HepG2 (cell line): Measurements from ENCODE around the gene CADM1. TPM values are rescaled to one million over a fixed set of nuclear protein-coding genes. Genes with fewer than 3 reads are reported as not detected.

Source experiments
- ATAC-seq: fragments of 200-7000 bp; cut with Tn5 transposase; 3 replicates; pipeline ENCODE4 v1.9.1; 2020; ENCODE audit warnings: mild to moderate bottlenecking, moderate library complexity
- BruUV-seq: library from RNA; stranded (reverse); fragments of 400-500 nt; replicated peaks from 2 replicates; lab custom pipeline; 2021; lab: Mats Ljungman, UMichigan
- CTCF ChIA-PET: fragments of 300-600 bp; formaldehyde crosslinking; extraction: SDS; loops from one replicate; lab custom pipeline; 2021; ENCODE audit warnings: low total read pairs, inconsistent platforms, low intra/inter-chr PET ratio; lab: Yijun Ruan, JAX
- POLR2A ChIA-PET: fragments of 350-600 bp; sonication (Branson Sonifier 250); formaldehyde crosslinking; loops from one replicate; lab custom pipeline; 2020; ENCODE audit warnings: antibody characterized with exemption, inconsistent platforms; lab: Yijun Ruan, JAX
- DNase-seq: peaks from one replicate; pipeline ENCODE4 v3.0.0-alpha.2; 2015; ENCODE audit warnings: low spot score
- FAIRE-seq: peaks from 3 replicates; lab custom pipeline; 2011; peaks lifted over from hg19 to GRCh38; lab: Jason Lieb, UNC
- H2AFZ ChIP-seq: one replicate; pipeline ENCODE4 v1.6.1; 2011; ENCODE audit warnings: low read length, inconsistent platforms
- H3K27ac ChIP-seq: fragments of 300-600 bp; 3 replicates; pipeline ENCODE4 v1.8.0; 2011; ENCODE audit warnings: mixed run types, mild to moderate bottlenecking, mixed read lengths, low read length, inconsistent platforms; ENCODE audit not compliant: insufficient read depth; ENCODE audit errors: extremely low read length
- H3K27me3 ChIP-seq, 2 experiments: fragments of 200-600 bp in 1 of 2; 2 replicates in 1 of 2; 3 replicates in 1 of 2; pipeline versions ENCODE4 v1.6.0 to v1.8.0; 2011; ENCODE audit warnings: low read length in 2 of 2, mild to moderate bottlenecking in 2 of 2, moderate library complexity in 2 of 2, inconsistent platforms in 1 of 2; ENCODE audit not compliant: insufficient read depth in 2 of 2, control insufficient read depth in 1 of 2
- H3K36me3 ChIP-seq, 2 experiments: fragments of 200-600 bp in 1 of 2; replicated peaks in 1 of 2; 2 replicates in 1 of 2; 3 replicates in 1 of 2; pipeline versions ENCODE4 v1.5.1 to v1.8.0; 2011; ENCODE audit warnings: low read length in 2 of 2, inconsistent platforms in 1 of 2; ENCODE audit not compliant: insufficient read depth in 2 of 2, control insufficient read depth in 1 of 2
- H3K4me1 ChIP-seq: 2 replicates; pipeline ENCODE4 v1.5.1; 2012; ENCODE audit warnings: low read length, inconsistent platforms; ENCODE audit not compliant: insufficient read depth
- H3K4me2 ChIP-seq: 2 replicates; pipeline ENCODE4 v1.6.0; 2011; ENCODE audit warnings: low read depth, low read length, inconsistent platforms
- H3K4me3 ChIP-seq, 3 experiments: fragments of 200-600 bp in 1 of 3; sonication (generic), shearing (Covaris generic) in 1 of 3; replicated peaks in 1 of 3; 2 replicates each; pipeline ENCODE4 v1.5.1; 2011 to 2016; ENCODE audit warnings: low read length in 3 of 3, inconsistent platforms in 2 of 3, low read depth in 2 of 3, mild to moderate bottlenecking in 2 of 3, control low read depth in 1 of 3, mixed read lengths in 1 of 3; ENCODE audit not compliant: insufficient read depth in 1 of 3
- H3K79me2 ChIP-seq: one replicate; pipeline ENCODE4 v1.6.1; 2011; ENCODE audit warnings: low read length, inconsistent platforms; ENCODE audit not compliant: insufficient read depth
- H3K9ac ChIP-seq: 2 replicates; pipeline ENCODE4 v1.6.0; 2011; ENCODE audit warnings: mild to moderate bottlenecking, low read depth, low read length, inconsistent platforms; ENCODE audit not compliant: insufficient read depth
- H3K9me3 ChIP-seq: 2 replicates; pipeline ENCODE4 v1.5.1; 2012; ENCODE audit warnings: mild to moderate bottlenecking, low read length
- H4K20me1 ChIP-seq: 2 replicates; pipeline ENCODE4 v1.6.0; 2011; ENCODE audit warnings: inconsistent platforms, mild to moderate bottlenecking, low read length, moderate library complexity; ENCODE audit not compliant: insufficient read depth
- ESRRA ChIP-seq: sonication (generic); formaldehyde crosslinking; IDR thresholded peaks from 2 replicates; pipeline ENCODE4 v1.5.1; 2020; ENCODE audit warnings: mild to moderate bottlenecking, low read depth, missing genetic modification reagents
- HMG20A ChIP-seq: IDR thresholded peaks from 2 replicates; pipeline ENCODE4 v1.6.1; 2016; ENCODE audit warnings: borderline replicate concordance
- JUN ChIP-seq: sonication (generic); formaldehyde crosslinking; IDR thresholded peaks from 2 replicates; pipeline ENCODE4 v1.4.0; 2020; ENCODE audit warnings: mild to moderate bottlenecking, missing genetic modification reagents
- KDM2A ChIP-seq: sonication (generic); formaldehyde crosslinking; IDR thresholded peaks from 2 replicates; pipeline ENCODE4 v1.4.0; 2020; ENCODE audit warnings: low read depth, missing genetic modification reagents, borderline replicate concordance
- NFIC ChIP-seq: IDR thresholded peaks from 2 replicates; pipeline ENCODE4 v1.6.1; 2012; ENCODE audit warnings: mild to moderate bottlenecking, low read length, inconsistent platforms
- NR2F1 ChIP-seq, 2 experiments: fragments of 450-650 bp in 1 of 2; formaldehyde crosslinking in 1 of 2; IDR thresholded peaks; 2 replicates each; pipeline versions ENCODE4 v1.5.0 to v1.6.1; 2016 to 2020; ENCODE audit warnings: mild to moderate bottlenecking in 1 of 2, missing compliant biosample characterization in 1 of 2, missing genetic modification reagents in 1 of 2, moderate library complexity in 1 of 2
- NR2F6 ChIP-seq, 2 experiments: IDR thresholded peaks; 2 replicates each; pipeline ENCODE4 v1.6.1; 2016; ENCODE audit warnings: antibody characterized with exemption in 1 of 2, mild to moderate bottlenecking in 1 of 2
- POGZ ChIP-seq: sonication (generic); formaldehyde crosslinking; IDR thresholded peaks from 2 replicates; pipeline ENCODE4 v1.4.0; 2020; ENCODE audit warnings: mild to moderate bottlenecking, missing genetic modification reagents
- REL ChIP-seq: sonication (generic); formaldehyde crosslinking; conservative IDR thresholded peaks from 2 replicates; pipeline ENCODE4 v1.8.0; 2022; ENCODE audit warnings: mild to moderate bottlenecking, missing genetic modification reagents, moderate library complexity
- SALL1 ChIP-seq: sonication (generic); formaldehyde crosslinking; IDR thresholded peaks from 2 replicates; pipeline ENCODE4 v1.8.0; 2022; ENCODE audit warnings: mild to moderate bottlenecking, missing genetic modification reagents
- SOX5 ChIP-seq: IDR thresholded peaks from 2 replicates; pipeline ENCODE4 v1.6.1; 2016; ENCODE audit warnings: borderline replicate concordance
- ZBTB38 ChIP-seq: sonication (generic); formaldehyde crosslinking; IDR thresholded peaks from 2 replicates; pipeline ENCODE4 v1.5.1; 2020; ENCODE audit warnings: mild to moderate bottlenecking, missing genetic modification reagents
- ZMYM3 ChIP-seq: sonication (generic); formaldehyde crosslinking; IDR thresholded peaks from 2 replicates; pipeline ENCODE4 v1.5.1; 2020; ENCODE audit warnings: mild to moderate bottlenecking, missing genetic modification reagents
- ZNF501 ChIP-seq: sonication (generic); formaldehyde crosslinking; IDR thresholded peaks from 2 replicates; pipeline ENCODE4 v1.5.1; 2020; ENCODE audit warnings: mild to moderate bottlenecking, moderate library complexity, missing genetic modification reagents
- ZNF629 ChIP-seq: sonication (generic); formaldehyde crosslinking; conservative IDR thresholded peaks from 2 replicates; pipeline ENCODE4 v1.5.0; 2020; ENCODE audit warnings: missing genetic modification reagents
- ZSCAN21 ChIP-seq: sonication (generic); formaldehyde crosslinking; IDR thresholded peaks from 2 replicates; pipeline ENCODE4 v1.8.0; 2022; ENCODE audit warnings: mild to moderate bottlenecking, missing genetic modification reagents, moderate library complexity, borderline replicate concordance
- WGBS: methylation state at CpG from one replicate; pipeline ENCODE4 v1.1.6; 2017; ENCODE audit warnings: low lambda C conversion rate; 5-methylcytosine and 5-hydroxymethylcytosine counted together
- in situ Hi-C: cut with HindIII; loops from 2 replicates; pipeline ENCODE4 v1.10.0; 2017; ENCODE audit warnings: low pct_unique_long_range_greater_than_20kb; ENCODE audit not compliant: extremely low pct_ligation_motif_present
- intact Hi-C: fragments of 100-400 bp; cut with micrococcal nuclease; formaldehyde crosslinking; loops from one replicate; pipeline ENCODE4 v1.10.0; 2022; ENCODE audit not compliant: unreplicated experiment
- polyA plus RNA-seq, 8 experiments: library from polyadenylated mRNA; depleted of rRNA in 3 of 8; stranded (reverse) in 7 of 8; unstranded in 1 of 8; fragments of >200 nt; fragmentation: Illumina TruSeq in 4 of 8; extraction: Trizol in 4 of 8; gene quantifications; 2 replicates each; pipeline versions ENCODE4 v1.2.1 to v1.2.3, GENCODE V29; 2011 to 2016; ENCODE audit warnings: low read depth in 4 of 8, missing spikeins in 1 of 8, mixed read lengths in 1 of 8; ENCODE audit not compliant: insufficient read depth in 1 of 8
- total RNA-seq, 5 experiments: library from RNA; depleted of rRNA; stranded (reverse); fragments of >200 nt; fragmentation: Illumina TruSeq; extraction: Trizol; gene quantifications; 2 replicates each; pipeline ENCODE4 v1.2.3, GENCODE V29; 2016; ENCODE audit warnings: low read depth in 1 of 5
- TF ChIP-seq, protein P1 (sequence below): sonication (generic); formaldehyde crosslinking; IDR thresholded peaks from 2 replicates; pipeline ENCODE4 v1.4.0; 2020; ENCODE audit warnings: missing genetic modification reagents
- TF ChIP-seq, protein P2 (sequence below): sonication (generic); formaldehyde crosslinking; conservative IDR thresholded peaks from 2 replicates; pipeline ENCODE4 v1.4.0; 2020; ENCODE audit warnings: mild to moderate bottlenecking, missing genetic modification reagents, moderate library complexity

CADM1 gene
- total and polyA plus RNA-seq, 2 of the 13 experiments (the other 11 are each of a cell fraction or from before 2014, with no cell fraction given): 71.3 to 122 TPM

GRCh38 chr11:115552773-115553438 is 48.7 kb upstream of the CADM1 start:
- Histone ChIP-seq H3K4me3 (0 out of 6 replicates have a peak overlapping the region, but pooled peaks of 1 of the 3 experiments have one; percentile 7), H3K27me3 (no peaks in the 10 kb centered on the region), H2AFZ (no peak overlapping the region), H3K27ac (peak overlapping the region; percentile 10), H3K9ac (no peak overlapping the region), H3K9me3 (no peaks in the 10 kb centered on the region), H3K79me2 (no peaks in the 10 kb centered on the region), H3K36me3 (no peaks in the 10 kb centered on the region), H4K20me1 (no peaks in the 10 kb centered on the region), H3K4me1 (peaks cover 53% of the 10 kb centered on the region), H3K4me2 (peak overlapping the region; percentile 54)
- FAIRE-seq: no peak
- ChIA-PET CTCF (no interaction called here), POLR2A (no interaction called here)
- no peak for DNase-seq
- in situ Hi-C loops: no loop called here
- intact Hi-C loops: no loop called here
- whole genome bisulfite sequencing: 25% methylated on average over 15 of the region's 15 CpGs
- no peak for ATAC-seq
- BruUV-seq: no TSS peak
- TF ChIP-seq SOX5 (0 out of 2 replicates have a peak, but pooled peaks have one; percentile 1), ZNF501 (no peak), REL (CRISPR knock-in tag) (no peak), ZNF629 (CRISPR knock-in tag) (peak; percentile 89), SALL1 (CRISPR knock-in tag) (peak; percentile 61), ZBTB38 (CRISPR knock-in tag) (peak; percentile 14; the same call in 1 of the 2 replicates), ZSCAN21 (no peak), NR2F6 (IDR thresholded peaks at IDR 0.05) (no peak), NR2F6 (CRISPR knock-in tag; IDR thresholded peaks at IDR 0.05) (peak; percentile 40; the same call in 1 of the 2 replicates), ESRRA (CRISPR knock-in tag) (peak; percentile 80; the same call in 1 of the 2 replicates), HMG20A (CRISPR knock-in tag) (0 out of 2 replicates have a peak, but pooled peaks have one; percentile 21), POGZ (peak; percentile 37; the same call in 1 of the 2 replicates), KDM2A (CRISPR knock-in tag) (no peak), JUN (CRISPR knock-in tag) (0 out of 2 replicates have a peak, but pooled peaks have one; percentile 31), NFIC (0 out of 2 replicates have a peak, but pooled peaks have one; percentile 26), NR2F1 (CRISPR knock-in tag; IDR thresholded peaks at IDR 0.05) (peak; percentile 63 to 73), ZMYM3 (CRISPR knock-in tag) (peak; percentile 64; the same call in 1 of the 2 replicates)
- TF ChIP-seq, protein P1, sequence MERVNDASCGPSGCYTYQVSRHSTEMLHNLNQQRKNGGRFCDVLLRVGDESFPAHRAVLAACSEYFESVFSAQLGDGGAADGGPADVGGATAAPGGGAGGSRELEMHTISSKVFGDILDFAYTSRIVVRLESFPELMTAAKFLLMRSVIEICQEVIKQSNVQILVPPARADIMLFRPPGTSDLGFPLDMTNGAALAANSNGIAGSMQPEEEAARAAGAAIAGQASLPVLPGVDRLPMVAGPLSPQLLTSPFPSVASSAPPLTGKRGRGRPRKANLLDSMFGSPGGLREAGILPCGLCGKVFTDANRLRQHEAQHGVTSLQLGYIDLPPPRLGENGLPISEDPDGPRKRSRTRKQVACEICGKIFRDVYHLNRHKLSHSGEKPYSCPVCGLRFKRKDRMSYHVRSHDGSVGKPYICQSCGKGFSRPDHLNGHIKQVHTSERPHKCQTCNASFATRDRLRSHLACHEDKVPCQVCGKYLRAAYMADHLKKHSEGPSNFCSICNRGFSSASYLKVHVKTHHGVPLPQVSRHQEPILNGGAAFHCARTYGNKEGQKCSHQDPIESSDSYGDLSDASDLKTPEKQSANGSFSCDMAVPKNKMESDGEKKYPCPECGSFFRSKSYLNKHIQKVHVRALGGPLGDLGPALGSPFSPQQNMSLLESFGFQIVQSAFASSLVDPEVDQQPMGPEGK (CRISPR knock-in tag): 0 out of 2 replicates have a peak, but pooled peaks have one; percentile 45
- TF ChIP-seq, protein P2, sequence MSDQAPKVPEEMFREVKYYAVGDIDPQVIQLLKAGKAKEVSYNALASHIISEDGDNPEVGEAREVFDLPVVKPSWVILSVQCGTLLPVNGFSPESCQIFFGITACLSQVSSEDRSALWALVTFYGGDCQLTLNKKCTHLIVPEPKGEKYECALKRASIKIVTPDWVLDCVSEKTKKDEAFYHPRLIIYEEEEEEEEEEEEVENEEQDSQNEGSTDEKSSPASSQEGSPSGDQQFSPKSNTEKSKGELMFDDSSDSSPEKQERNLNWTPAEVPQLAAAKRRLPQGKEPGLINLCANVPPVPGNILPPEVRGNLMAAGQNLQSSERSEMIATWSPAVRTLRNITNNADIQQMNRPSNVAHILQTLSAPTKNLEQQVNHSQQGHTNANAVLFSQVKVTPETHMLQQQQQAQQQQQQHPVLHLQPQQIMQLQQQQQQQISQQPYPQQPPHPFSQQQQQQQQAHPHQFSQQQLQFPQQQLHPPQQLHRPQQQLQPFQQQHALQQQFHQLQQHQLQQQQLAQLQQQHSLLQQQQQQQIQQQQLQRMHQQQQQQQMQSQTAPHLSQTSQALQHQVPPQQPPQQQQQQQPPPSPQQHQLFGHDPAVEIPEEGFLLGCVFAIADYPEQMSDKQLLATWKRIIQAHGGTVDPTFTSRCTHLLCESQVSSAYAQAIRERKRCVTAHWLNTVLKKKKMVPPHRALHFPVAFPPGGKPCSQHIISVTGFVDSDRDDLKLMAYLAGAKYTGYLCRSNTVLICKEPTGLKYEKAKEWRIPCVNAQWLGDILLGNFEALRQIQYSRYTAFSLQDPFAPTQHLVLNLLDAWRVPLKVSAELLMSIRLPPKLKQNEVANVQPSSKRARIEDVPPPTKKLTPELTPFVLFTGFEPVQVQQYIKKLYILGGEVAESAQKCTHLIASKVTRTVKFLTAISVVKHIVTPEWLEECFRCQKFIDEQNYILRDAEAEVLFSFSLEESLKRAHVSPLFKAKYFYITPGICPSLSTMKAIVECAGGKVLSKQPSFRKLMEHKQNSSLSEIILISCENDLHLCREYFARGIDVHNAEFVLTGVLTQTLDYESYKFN (CRISPR knock-in tag): peak; percentile 46
